ENCODE results near the gene DYNLT2. TPM values are rescaled to one million over a fixed set of nuclear protein-coding genes. Genes with fewer than 3 reads are reported as not detected.

DYNLT2 gene
- total and polyA plus RNA-seq, 2 of the 13 experiments (the other 11 are each of a cell fraction or from before 2014, with no cell fraction given) = 2.1 to 4.3 TPM

DNA sequence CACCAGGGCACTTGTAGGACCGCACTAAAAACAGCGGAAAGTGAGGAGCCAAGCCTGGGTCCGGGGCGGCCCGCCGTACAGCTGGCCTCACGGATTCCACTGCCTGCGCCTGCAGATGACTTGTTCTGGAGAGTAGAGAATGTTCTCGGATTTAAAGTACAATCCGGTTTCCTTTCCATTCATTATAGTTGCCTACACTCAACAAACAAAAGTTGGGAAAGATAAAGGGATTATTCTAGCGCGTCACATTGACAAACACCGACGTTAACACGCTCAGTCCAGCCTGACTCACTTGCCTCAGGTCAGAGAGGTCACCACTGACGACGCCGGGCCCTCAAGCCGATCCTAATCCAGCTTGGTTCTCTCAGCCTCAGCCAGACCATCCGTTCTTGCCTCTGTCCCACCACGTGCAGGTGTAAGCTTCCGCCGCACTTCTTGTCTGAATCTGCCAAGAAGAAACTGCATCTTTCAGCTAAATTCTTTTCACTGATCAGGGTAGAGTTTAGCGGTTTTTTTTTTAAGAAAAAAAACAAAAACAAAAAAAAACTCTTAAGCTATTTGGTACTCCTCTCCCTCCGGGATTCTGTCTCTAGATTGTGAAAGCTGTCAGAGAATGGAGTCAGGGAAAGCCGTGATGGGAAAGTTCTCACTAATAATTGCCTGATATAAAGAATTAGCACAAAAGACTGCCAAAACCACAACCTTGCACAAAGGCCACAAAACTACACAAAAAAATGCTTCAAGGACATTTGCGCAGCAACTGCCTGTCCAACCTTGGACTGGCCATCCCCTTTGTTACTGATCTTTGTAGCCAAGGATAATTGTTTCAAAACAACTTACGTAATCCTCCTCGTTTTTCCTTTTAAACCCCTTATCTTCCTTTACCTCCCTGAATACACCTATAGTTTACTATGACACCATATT lies 26.0 kb downstream of the DYNLT2 start (continued):
- TF ChIP-seq, protein P1, sequence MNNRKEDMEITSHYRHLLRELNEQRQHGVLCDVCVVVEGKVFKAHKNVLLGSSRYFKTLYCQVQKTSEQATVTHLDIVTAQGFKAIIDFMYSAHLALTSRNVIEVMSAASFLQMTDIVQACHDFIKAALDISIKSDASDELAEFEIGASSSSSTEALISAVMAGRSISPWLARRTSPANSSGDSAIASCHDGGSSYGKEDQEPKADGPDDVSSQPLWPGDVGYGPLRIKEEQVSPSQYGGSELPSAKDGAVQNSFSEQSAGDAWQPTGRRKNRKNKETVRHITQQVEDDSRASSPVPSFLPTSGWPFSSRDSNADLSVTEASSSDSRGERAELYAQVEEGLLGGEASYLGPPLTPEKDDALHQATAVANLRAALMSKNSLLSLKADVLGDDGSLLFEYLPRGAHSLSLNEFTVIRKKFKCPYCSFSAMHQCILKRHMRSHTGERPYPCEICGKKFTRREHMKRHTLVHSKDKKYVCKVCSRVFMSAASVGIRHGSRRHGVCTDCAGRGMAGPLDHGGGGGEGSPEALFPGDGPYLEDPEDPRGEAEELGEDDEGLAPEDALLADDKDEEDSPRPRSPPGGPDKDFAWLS (CRISPR knock-in tag; IDR thresholded peaks at IDR 0.05; ENCODE audit: borderline replicate concordance) = no peak
- TF ChIP-seq POLR2G (IDR thresholded peaks at IDR 0.05; ENCODE audit: low read depth, low read length) (peak; percentile 91), ZNF619 (CRISPR knock-in tag; IDR thresholded peaks at IDR 0.05) (no peak), ZNF530 (CRISPR knock-in tag; IDR thresholded peaks at IDR 0.05; ENCODE audit: low read depth) (0 out of 2 replicates have a peak, but pooled peaks have one; percentile 46), ZNF263 (CRISPR knock-in tag; IDR thresholded peaks at IDR 0.05) (no peak), FOXA1 (IDR thresholded peaks at IDR 0.05) (no peak), FOXA1 (CRISPR knock-in tag; IDR thresholded peaks at IDR 0.05) (peak; percentile 80), KDM1A (CRISPR knock-in tag; IDR thresholded peaks at IDR 0.05) (peak; percentile 73), ZNF558 (CRISPR knock-in tag; IDR thresholded peaks at IDR 0.05; ENCODE audit: borderline replicate concordance) (no peak), POLR2AphosphoS2 (IDR thresholded peaks at IDR 0.05; ENCODE audit: low read depth, low read length) (peak; percentile 54; the same call in 1 of the 2 replicates), AHR (CRISPR knock-in tag; IDR thresholded peaks at IDR 0.05) (0 out of 2 replicates have a peak, but pooled peaks have one; percentile 74), ZNF33A (CRISPR knock-in tag; IDR thresholded peaks at IDR 0.05; ENCODE audit: borderline replicate concordance) (no peak), TEAD2 (CRISPR knock-in tag; IDR thresholded peaks at IDR 0.05) (no peak), ZNF484 (CRISPR knock-in tag; IDR thresholded peaks at IDR 0.05; ENCODE audit: borderline replicate concordance, low read depth) (no peak), KLF12 (CRISPR knock-in tag; IDR thresholded peaks at IDR 0.05; ENCODE audit: borderline replicate concordance) (no peak), MIER3 (CRISPR knock-in tag; IDR thresholded peaks at IDR 0.05; ENCODE audit: borderline replicate concordance) (peak; percentile 54), RFXAP (CRISPR knock-in tag; IDR thresholded peaks at IDR 0.05; ENCODE audit: borderline replicate concordance) (peak; percentile 64), ZNF432 (CRISPR knock-in tag; IDR thresholded peaks at IDR 0.05; ENCODE audit: borderline replicate concordance) (no peak), ZNF766 (CRISPR knock-in tag; IDR thresholded peaks at IDR 0.05; ENCODE audit: borderline replicate concordance) (no peak; the same call in none of the 2 replicates), ZFP36L2 (CRISPR knock-in tag; IDR thresholded peaks at IDR 0.05) (no peak)
- TF ChIP-seq, protein P2, sequence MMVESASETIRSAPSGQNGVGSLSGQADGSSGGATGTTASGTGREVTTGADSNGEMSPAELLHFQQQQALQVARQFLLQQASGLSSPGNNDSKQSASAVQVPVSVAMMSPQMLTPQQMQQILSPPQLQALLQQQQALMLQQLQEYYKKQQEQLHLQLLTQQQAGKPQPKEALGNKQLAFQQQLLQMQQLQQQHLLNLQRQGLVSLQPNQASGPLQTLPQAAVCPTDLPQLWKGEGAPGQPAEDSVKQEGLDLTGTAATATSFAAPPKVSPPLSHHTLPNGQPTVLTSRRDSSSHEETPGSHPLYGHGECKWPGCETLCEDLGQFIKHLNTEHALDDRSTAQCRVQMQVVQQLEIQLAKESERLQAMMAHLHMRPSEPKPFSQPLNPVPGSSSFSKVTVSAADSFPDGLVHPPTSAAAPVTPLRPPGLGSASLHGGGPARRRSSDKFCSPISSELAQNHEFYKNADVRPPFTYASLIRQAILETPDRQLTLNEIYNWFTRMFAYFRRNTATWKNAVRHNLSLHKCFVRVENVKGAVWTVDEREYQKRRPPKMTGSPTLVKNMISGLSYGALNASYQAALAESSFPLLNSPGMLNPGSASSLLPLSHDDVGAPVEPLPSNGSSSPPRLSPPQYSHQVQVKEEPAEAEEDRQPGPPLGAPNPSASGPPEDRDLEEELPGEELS (CRISPR knock-in tag; IDR thresholded peaks at IDR 0.05) = peak; percentile 93
- TF ChIP-seq, protein P3, sequence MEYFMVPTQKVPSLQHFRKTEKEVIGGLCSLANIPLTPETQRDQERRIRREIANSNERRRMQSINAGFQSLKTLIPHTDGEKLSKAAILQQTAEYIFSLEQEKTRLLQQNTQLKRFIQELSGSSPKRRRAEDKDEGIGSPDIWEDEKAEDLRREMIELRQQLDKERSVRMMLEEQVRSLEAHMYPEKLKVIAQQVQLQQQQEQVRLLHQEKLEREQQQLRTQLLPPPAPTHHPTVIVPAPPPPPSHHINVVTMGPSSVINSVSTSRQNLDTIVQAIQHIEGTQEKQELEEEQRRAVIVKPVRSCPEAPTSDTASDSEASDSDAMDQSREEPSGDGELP (IDR thresholded peaks at IDR 0.05; ENCODE audit: borderline replicate concordance, low read depth) = peak; percentile 71; the same call in 1 of the 2 replicates
- TF ChIP-seq, protein P4, sequence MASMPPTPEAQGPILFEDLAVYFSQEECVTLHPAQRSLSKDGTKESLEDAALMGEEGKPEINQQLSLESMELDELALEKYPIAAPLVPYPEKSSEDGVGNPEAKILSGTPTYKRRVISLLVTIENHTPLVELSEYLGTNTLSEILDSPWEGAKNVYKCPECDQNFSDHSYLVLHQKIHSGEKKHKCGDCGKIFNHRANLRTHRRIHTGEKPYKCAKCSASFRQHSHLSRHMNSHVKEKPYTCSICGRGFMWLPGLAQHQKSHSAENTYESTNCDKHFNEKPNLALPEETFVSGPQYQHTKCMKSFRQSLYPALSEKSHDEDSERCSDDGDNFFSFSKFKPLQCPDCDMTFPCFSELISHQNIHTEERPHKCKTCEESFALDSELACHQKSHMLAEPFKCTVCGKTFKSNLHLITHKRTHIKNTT (CRISPR knock-in tag; IDR thresholded peaks at IDR 0.05) = no peak
- TF ChIP-seq, protein P5, sequence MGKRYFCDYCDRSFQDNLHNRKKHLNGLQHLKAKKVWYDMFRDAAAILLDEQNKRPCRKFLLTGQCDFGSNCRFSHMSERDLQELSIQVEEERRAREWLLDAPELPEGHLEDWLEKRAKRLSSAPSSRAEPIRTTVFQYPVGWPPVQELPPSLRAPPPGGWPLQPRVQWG (CRISPR knock-in tag; IDR thresholded peaks at IDR 0.05; ENCODE audit: borderline replicate concordance, low read depth) = peak; percentile 86; the same call in 1 of the 2 replicates

Measured in HepG2 (cell line).